Measurements from ENCODE around the gene TLE4.
A peak's percentile ranks its signal among the peaks of the same experiment; 100 is the strongest.
"Not testable (repeated sequence)": the region's sequence is repeated elsewhere in the genome, so short reads cannot be mapped to it uniquely, and the experiment has no call there.

TLE4 gene

GRCh38 chr9:79571309-79572031 is at the start of gene TLE4:
Gene TLE4, plus strand, starts transcription at chr9:79571965. Its CDS starts 826 bp downstream, at chr9:79572791.
- peak; percentile 98 for DNase-seq (ENCODE audit: low read depth)

DNA sequence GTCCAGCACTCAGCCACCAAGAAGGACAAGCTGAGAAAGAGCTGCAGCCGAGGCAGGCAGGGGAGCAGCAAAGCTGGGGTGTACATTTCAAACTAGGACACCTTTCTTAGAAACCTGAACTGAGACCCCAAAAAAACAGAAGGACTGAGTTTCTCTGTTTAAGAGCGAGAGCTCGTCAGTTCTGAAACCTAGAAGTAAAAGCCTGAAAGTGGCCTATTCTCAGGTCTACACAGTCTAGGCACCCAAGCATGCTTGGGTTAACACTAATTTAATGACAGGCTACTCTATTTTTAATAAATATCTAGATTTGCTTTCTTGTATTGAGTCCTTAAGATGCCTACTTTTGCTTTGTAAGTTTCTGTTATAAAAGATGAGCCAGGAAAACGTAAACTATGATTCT is 49.0 kb upstream of the TLE4 start:
- DNase-seq (ENCODE audit: low read depth): no peak

DNA sequence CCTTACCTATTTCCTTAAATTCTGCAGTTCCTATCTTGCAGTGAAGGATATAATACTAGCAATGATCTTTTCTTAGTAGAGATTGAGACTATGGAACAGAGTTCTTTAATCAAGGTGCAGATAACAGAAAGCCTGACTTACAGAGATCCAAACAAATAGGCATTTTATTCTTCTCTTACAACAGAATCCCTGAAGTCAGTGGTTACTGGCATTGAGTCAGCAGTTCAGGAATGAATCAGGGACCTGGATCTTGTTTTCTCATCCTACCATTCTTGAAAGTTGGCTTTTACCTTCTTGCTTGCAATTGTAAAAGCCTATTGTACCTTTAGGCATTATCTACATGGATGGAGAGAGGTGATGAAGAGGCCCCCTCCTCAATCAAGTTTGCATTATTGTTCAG is 47.5 kb upstream of the TLE4 start:
- DNase-seq (ENCODE audit: low read depth): no peak

GRCh38 chr9:79526149-79526672 is 45.6 kb upstream of the TLE4 start:
- DNase-seq (ENCODE audit: low read depth): no peak

- DNase-seq (ENCODE audit: low read depth): no peak
Observed at GRCh38 chr9:79535534-79535933, 36.2 kb upstream of the TLE4 start.

- DNase-seq (ENCODE audit: low read depth): no peak
Observed at GRCh38 chr9:79537838-79538237, 33.9 kb upstream of the TLE4 start.

- DNase-seq (ENCODE audit: low read depth): no peak
Observed at GRCh38 chr9:79542735-79543620, 28.8 kb upstream of the TLE4 start.

DNA sequence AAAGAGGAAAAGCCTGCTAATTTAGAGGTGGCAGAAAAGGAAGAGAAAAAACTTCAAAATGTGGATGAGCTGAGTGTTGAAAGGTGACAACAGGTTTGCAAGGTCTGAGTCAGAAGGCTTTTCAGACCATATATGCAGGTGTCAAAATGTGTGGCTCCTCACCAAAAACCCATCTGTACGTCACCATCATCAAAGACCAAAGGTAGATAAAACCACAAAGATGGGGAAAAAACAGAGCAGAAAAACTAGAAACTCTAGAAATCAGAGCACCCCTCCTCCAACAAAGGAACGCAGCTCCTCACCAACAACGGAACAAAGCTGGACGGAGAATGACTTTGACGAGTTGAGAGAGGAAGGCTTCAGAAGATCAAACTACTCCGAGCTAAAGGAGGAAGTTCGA is 27.4 kb upstream of the TLE4 start:
- not testable (repeated sequence) for DNase-seq (ENCODE audit: low read depth)

GRCh38 chr9:79551586-79551985 is 20.2 kb upstream of the TLE4 start:
- no peak for DNase-seq (ENCODE audit: low read depth)

- DNase-seq (ENCODE audit: low read depth): no peak
Observed at GRCh38 chr9:79551994-79552393, 19.8 kb upstream of the TLE4 start.

DNA sequence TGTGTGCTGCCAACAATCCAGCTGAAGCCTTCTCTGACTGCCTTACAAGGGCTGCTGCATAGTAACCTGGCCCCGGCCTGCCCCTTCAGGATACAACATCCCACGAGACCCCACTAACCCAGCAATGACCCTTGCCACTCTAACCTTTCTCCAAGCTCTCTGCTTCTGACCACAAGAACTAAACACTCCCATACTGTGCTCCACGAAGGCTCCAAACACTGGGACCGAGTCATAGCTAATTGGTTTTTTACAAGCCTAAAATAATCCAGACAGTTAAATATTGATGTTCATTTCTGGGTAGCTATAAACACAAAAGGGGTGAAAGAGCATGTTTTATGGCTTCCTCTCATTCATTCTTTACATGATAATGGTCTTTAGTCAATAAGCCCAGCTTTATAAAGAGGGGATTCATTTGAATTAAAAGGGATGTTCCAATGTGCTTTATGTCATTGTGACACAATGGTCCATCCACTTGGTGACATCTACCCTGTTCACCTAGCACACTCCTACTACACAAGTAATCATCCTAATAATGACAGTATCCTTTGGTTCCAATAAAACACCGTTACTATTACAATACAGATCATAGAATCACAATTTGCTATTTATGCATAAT is 16.2 kb upstream of the TLE4 start:
- DNase-seq (ENCODE audit: low read depth): no peak

- DNase-seq (ENCODE audit: low read depth): no peak
Observed at GRCh38 chr9:79559495-79560181, 12.1 kb upstream of the TLE4 start.

- DNase-seq (ENCODE audit: low read depth): no peak
Observed at GRCh38 chr9:79562749-79563386, 8.9 kb upstream of the TLE4 start.

DNA sequence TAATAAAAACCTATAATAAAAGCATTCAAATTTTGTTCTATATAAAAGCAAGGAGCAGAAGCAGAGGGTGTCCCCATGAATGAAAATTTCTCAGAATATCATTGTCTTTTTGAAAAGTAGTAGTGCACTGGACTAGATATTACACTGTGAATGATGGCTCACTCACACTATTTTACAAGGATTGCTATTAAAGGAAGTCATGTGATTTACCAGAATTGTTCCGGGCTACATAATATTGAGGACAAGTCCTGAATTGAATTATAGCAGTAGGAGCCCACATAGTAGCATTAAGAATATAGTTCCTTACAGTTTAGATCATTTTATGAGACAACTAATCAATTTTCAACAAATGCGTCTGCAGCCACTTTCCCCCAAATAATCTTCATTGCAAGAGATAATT is 7.7 kb upstream of the TLE4 start:
- DNase-seq (ENCODE audit: low read depth): no peak

- DNase-seq (ENCODE audit: low read depth): no peak
Observed at GRCh38 chr9:79565245-79565644, 6.5 kb upstream of the TLE4 start.

DNA sequence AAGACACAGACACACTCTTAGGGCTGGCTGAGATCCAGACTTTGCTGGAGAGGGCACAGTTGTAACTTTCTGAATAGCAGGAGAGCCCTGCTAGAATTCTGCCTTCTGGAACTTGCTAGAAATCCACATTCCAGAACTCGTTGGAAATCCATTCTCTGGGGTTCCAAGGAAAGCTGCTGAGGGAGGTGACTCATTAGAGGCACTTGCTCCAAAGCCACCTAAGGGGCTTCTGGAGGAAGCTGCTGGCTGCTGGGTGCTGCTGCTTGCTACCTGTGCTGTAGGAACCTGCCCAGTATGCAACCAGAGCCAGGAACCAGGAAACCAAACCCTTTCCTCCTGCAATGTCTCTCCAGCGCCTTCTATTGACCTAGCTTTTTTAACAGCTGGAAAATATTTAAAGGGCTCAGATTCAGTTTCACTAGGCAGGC is 4.1 kb upstream of the TLE4 start:
- no peak for DNase-seq (ENCODE audit: low read depth)

DNA sequence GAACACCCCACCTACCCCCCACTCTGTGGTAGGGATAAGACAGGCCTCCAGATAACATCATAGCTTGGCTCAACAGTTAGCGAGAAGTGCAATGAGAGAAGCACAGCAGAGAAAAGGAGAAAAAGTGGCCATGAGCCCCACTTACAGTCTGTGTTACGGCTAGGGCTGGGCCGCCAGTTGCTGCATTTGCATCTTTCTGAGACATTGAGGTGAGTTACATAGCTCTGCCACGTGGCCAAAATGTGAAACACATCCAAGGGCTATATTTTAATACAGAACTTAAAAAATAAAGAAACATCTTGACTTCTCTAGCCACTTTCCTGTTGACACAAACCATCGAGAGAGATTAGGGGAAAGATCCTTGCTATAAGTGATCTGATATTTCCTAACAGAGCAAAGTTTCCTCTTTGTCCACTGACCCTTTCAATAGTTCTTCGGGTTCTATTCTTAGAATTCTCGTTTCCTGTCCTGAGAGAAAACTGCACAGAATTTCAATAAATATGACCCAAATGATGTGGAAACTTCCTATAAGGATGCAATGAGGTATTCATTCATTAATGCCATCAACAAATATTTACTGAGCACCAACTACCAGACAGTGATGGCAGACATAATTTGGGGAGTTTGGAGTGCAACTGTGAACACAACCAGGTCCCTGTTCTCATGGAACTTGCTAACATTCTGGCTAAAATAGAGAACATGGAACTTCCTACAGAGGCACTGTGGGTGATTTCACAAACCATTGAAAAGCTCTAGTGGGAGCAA is 3.2 kb upstream of the TLE4 start:
- no peak for DNase-seq (ENCODE audit: low read depth)

DNA sequence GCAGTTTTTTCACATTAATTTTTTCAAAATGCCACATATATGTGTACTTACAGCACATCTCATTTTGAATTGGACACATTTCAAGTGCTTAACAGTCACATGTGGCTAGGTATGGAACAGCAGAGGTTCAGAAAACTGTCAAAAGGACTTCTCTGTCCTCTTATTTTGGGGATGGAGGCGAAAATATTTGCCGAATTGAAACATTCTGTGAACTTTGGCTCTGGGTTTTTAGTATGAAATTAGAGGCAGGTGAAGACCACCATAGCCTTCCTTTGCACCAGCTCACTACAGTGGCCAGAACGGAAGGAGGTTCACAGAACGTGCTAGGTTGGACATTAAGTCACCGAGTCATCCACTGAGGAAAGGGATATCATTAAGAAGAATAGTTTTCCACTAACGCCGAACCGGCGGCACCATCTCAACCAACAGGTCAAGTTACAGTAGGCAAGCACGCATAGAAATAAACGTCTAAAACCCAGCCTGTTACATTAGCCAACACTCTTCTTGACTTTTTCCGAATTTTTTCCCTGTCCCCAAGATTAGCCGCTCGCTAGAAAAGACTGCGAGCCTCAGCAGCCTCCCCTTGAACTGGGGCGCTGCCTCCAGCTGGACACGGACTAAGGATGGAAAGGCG is 1.8 kb upstream of the TLE4 start:
- no peak for DNase-seq (ENCODE audit: low read depth)

GRCh38 chr9:79570448-79571308 is 1.1 kb upstream of the TLE4 start:
- DNase-seq (ENCODE audit: low read depth): no peak
